Cardiac septum (tissue), 1 donor: Measurements from ENCODE around the gene ZSWIM8. TPM values are rescaled to one million over a fixed set of nuclear protein-coding genes. Genes with fewer than 3 reads are reported as not detected.
"Not testable (repeated sequence)": the region's sequence is repeated elsewhere in the genome, so short reads cannot be mapped to it uniquely, and the experiment has no call there.

ENCODE experiments used
- DNase-seq: peaks from one replicate; pipeline ENCODE4 v3.0.0-alpha.2; 2020; ENCODE audit warnings: low spot score
- intact Hi-C: fragments of 100-400 bp; cut with DNase I; formaldehyde crosslinking; loops from one replicate; pipeline ENCODE4 v1.14.0; 2022
- total RNA-seq: library from RNA; stranded (reverse); fragmentation: NEBNext Ultra II Directional; extraction: Animal tissue kit (Norgen Biotek cat#: 25700); gene quantifications from one replicate; pipeline ENCODE4 v1.2.1, GENCODE V29; 2021
- donor health status: DM: no; HTN: no; CAD: no.

Gene ZSWIM8
- total RNA-seq, 1 donor from 2014 or later = 57.1 TPM

- intact Hi-C loops, DNase-seq: not testable (repeated sequence)
These were observed 43.7 kb downstream of the ZSWIM8 start for GRCh38 chr10:73829090-73829489.

- intact Hi-C loops = no loop called here
- no peak for DNase-seq
These were observed 51.1 kb downstream of the ZSWIM8 start for GRCh38 chr10:73836427-73836980.

DNA sequence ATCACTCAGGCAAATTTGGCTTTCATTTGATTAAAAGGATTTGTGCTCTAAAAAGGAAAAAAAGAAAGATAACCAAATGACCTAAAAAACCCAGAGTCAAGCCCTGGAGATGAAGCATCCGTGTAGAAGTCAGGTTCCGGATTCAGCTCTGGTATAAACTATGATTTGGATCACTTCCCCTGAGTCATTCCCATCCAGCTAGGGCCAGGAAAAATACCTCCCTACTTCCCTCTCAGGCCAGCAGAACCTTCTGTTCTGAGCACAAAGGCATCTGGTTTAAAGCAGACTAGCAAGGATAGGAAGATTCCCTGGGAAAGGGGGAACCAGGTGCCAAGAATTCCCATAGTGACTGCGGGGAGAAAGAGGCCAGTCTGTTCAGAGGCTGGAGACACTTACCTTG is 51.7 kb downstream of the ZSWIM8 start:
- no peak for DNase-seq
- intact Hi-C loops = no loop called here

DNA sequence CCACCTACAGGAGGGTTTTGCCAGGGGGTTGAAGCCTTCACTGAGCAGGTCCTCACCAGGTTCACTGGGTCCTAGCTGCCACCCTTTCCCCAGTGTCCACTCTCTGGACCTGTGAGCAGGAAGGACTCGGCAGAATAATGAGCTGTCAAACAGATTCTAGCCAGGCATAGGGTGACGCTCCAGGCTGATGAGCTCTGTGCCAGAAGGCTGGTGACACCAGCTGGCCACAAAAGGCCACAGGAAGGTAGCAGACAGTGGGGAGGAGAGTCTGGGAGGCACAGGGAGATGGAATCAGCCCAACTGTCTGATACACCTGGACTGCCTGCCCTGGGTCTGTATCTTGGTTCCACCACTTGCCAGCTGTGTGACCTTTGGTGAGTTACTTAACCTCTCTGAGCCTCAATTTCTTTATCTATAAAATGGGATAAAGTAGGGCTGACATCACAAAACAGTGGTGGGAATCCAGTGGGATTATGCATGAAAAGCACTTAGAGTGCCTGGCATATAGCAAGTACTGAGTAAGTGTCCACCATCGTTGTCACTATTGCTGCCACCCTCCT is 52.7 kb downstream of the ZSWIM8 start:
- intact Hi-C loops = no loop called here
- DNase-seq = no peak

GRCh38 chr10:73838827-73839226 is 53.4 kb downstream of the ZSWIM8 start:
- DNase-seq = no peak
- intact Hi-C loops = no loop called here

GRCh38 chr10:73839276-73839966 is 54.0 kb downstream of the ZSWIM8 start:
- no peak for DNase-seq
- intact Hi-C loops = no loop called here

DNA sequence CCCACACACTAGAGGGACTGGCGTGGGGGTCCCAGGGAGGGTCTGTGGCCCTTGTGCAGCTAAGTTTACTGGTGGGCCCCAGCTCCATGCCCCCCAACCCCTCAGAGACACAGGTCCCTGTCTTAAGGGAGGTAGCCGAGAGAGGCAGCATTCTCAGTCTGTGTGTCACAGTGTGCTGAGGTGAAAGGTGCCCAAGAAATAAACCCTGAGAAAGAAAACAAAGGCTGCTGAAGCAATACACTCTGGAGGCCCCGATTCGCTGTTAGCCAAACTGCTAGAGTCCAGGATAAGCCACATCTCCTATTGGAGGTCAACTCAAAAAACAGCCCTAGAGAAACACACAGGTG is 54.6 kb downstream of the ZSWIM8 start:
- no peak for DNase-seq
- intact Hi-C loops = no loop called here

- intact Hi-C loops = no loop called here
- no peak for DNase-seq
These were observed 55.1 kb downstream of the ZSWIM8 start for GRCh38 chr10:73840403-73841060.

GRCh38 chr10:73841061-73841421 is 55.6 kb downstream of the ZSWIM8 start:
- DNase-seq = no peak
- intact Hi-C loops = no loop called here

GRCh38 chr10:73841526-73842285 is 56.3 kb downstream of the ZSWIM8 start:
- intact Hi-C loops = no loop called here
- no peak for DNase-seq

- intact Hi-C loops = no loop called here
- no peak for DNase-seq
These were observed 56.9 kb downstream of the ZSWIM8 start for GRCh38 chr10:73842349-73842748.

- DNase-seq = no peak
- intact Hi-C loops = no loop called here
These were observed 57.9 kb downstream of the ZSWIM8 start for GRCh38 chr10:73843261-73843660.

- intact Hi-C loops = no loop called here
- DNase-seq = no peak
These were observed 61.6 kb downstream of the ZSWIM8 start for GRCh38 chr10:73847031-73847430.

- peak; percentile 91 for DNase-seq
- intact Hi-C loops = loop anchor here (1.0 to 2.0 kb wide), 2 partner anchors 30 to 92 kb away; no protein-coding TSS in a partner anchor
These were observed 63.5 kb downstream of the ZSWIM8 start for GRCh38 chr10:73848821-73849489.

GRCh38 chr10:73850211-73850610 is 64.8 kb downstream of the ZSWIM8 start:
- intact Hi-C loops = no loop called here
- no peak for DNase-seq

DNA sequence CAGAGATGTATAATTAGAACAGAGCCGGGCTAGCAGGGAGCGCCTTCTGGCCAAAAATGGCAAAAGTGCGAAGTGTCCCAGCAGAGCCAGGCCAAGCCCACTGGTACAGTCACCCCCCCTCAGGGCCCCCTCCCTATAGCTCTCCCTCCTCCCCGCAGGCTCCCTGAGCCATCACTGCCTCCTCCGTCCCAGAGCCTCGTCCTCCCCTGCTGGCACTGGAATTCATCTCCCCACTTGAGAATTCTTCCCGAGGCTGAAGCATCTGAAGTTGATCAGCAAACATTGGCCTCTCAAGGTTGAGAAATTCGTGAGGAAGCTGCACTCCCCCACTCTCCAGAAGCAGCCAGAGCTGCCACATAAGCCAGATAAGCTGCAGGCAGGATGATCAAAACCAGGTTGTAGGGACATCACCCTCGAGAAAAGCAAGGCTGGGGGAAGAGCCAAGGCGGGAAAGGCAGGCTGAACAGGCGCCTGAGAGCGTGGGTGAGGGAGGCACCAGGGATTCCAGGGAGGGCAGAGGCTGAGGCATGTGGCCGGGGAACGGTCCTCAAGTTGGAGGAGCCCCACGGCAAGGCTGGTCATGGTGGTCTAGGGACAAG is 65.6 kb downstream of the ZSWIM8 start:
- intact Hi-C loops = no loop called here
- no peak for DNase-seq
